Rectal smooth muscle tissue (tissue), 1 donor: ENCODE measurements around the gene XPO1.

Experiments
- H3K27ac ChIP-seq: one replicate; pipeline ENCODE4 v1.7.0; 2013; ENCODE audit warnings: low read depth, low read length, inconsistent platforms
- H3K27me3 ChIP-seq: one replicate; pipeline ENCODE4 v1.7.0; 2013; ENCODE audit warnings: low read length; ENCODE audit not compliant: control insufficient read depth, insufficient read depth
- H3K36me3 ChIP-seq: one replicate; pipeline ENCODE4 v1.7.0; 2013; ENCODE audit warnings: low read length; ENCODE audit not compliant: control insufficient read depth, insufficient read depth
- H3K4me1 ChIP-seq: one replicate; pipeline ENCODE4 v1.7.0; 2013; ENCODE audit warnings: low read length; ENCODE audit not compliant: control insufficient read depth, insufficient read depth
- H3K4me3 ChIP-seq: one replicate; pipeline ENCODE4 v1.7.0; 2013; ENCODE audit warnings: low read length
- H3K9ac ChIP-seq: one replicate; pipeline ENCODE4 v1.7.0; 2013; ENCODE audit warnings: low read length

Gene XPO1

DNA sequence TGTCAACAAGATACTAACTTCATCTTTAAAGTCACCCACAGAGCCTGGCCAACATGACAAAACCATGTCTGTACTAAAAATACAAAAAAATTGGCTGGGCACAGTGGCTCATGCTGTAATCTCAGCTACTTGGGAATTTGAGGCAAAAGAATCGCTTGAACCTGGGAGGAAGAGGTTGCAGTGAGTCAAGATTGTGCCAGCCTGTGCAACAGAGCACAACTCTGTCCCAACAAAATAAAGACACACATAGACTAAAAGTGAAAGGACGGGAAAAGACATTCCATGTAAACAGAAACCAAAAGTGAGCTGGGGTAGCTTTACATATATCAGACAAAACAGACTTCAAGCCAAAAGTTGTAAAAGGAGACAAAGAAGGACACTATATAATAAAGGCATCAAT lies 102.1 kb downstream of the XPO1 start:
- Histone ChIP-seq H3K27ac (no peak overlapping the region), H3K4me1 (no peaks in the 10 kb centered on the region), H3K27me3 (no peaks in the 10 kb centered on the region), H3K9ac (no peak overlapping the region), H3K36me3 (no peaks in the 10 kb centered on the region), H3K4me3 (no peak overlapping the region)

- no peak overlapping the region for H3K27ac ChIP-seq
- H3K4me3 ChIP-seq: no peak overlapping the region
- H3K27me3 ChIP-seq: no peaks in the 10 kb centered on the region
- H3K4me1 ChIP-seq: no peaks in the 10 kb centered on the region
- no peak overlapping the region for H3K9ac ChIP-seq
- H3K36me3 ChIP-seq: no peaks in the 10 kb centered on the region
Observed at GRCh38 chr2:61435291-61435690, 102.9 kb downstream of the XPO1 start.

- no peaks in the 10 kb centered on the region for H3K4me1 ChIP-seq
- H3K4me3 ChIP-seq: no peak overlapping the region
- H3K27me3 ChIP-seq: no peaks in the 10 kb centered on the region
- H3K9ac ChIP-seq: no peak overlapping the region
- H3K27ac ChIP-seq: no peak overlapping the region
- H3K36me3 ChIP-seq: no peaks in the 10 kb centered on the region
Observed at GRCh38 chr2:61434314-61434713, 103.8 kb downstream of the XPO1 start.

DNA sequence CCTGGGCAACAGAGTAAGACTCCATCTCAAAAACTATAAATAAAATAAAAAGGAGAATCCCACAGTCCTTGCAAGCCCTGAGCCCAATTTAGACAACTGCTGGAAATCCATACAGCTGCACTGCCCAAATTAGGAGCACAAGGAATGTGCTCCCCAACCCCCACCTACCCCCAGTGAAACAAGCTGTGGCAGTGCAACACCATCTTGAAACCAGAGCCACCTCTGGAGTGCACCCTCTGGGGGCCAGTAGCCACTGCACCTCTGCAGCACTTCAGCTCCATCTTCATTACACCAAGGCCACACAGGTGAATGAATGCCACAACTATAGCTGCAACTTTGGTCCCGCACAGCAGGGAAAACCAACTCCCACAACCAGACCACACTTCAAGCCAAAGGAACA lies 104.5 kb downstream of the XPO1 start:
- no peak overlapping the region for H3K4me3 ChIP-seq
- no peaks in the 10 kb centered on the region for H3K27me3 ChIP-seq
- H3K4me1 ChIP-seq: no peaks in the 10 kb centered on the region
- H3K9ac ChIP-seq: no peak overlapping the region
- no peaks in the 10 kb centered on the region for H3K36me3 ChIP-seq
- no peak overlapping the region for H3K27ac ChIP-seq

GRCh38 chr2:61432990-61433389 lies 105.2 kb downstream of the XPO1 start:
- no peaks in the 10 kb centered on the region for H3K4me1 ChIP-seq
- no peak overlapping the region for H3K4me3 ChIP-seq
- H3K36me3 ChIP-seq: no peaks in the 10 kb centered on the region
- H3K27me3 ChIP-seq: no peaks in the 10 kb centered on the region
- H3K9ac ChIP-seq: no peak overlapping the region
- no peak overlapping the region for H3K27ac ChIP-seq

GRCh38 chr2:61431345-61431744 lies 106.8 kb downstream of the XPO1 start:
- H3K4me3 ChIP-seq: no peak overlapping the region
- H3K27me3 ChIP-seq: no peaks in the 10 kb centered on the region
- H3K4me1 ChIP-seq: no peaks in the 10 kb centered on the region
- H3K9ac ChIP-seq: no peak overlapping the region
- H3K27ac ChIP-seq: no peak overlapping the region
- no peaks in the 10 kb centered on the region for H3K36me3 ChIP-seq
